SK-N-SH treated with all-trans-retinoic acid at 6 μM for 48 hours (cell line): Measurements from ENCODE around the gene MT1HL1.

Experiments
- ATAC-seq: fragments of 200-7000 bp; cut with Tn5 transposase; 3 replicates; pipeline ENCODE4 v1.9.1; 2020; ENCODE audit warnings: mild to moderate bottlenecking, moderate library complexity
- ARNTL ChIP-seq: fragments of 450-650 bp; formaldehyde crosslinking; IDR thresholded peaks from 2 replicates; pipeline ENCODE4 v1.5.0; 2020; ENCODE audit warnings: low read depth, mild to moderate bottlenecking, moderate library complexity, borderline replicate concordance
- BACH2 ChIP-seq: fragments of 250-450 bp; sonication (Bioruptor Pico); IDR thresholded peaks from 2 replicates; pipeline ENCODE4 v1.9.0; 2021; ENCODE audit warnings: mild to moderate bottlenecking, borderline replicate concordance
- CSDC2 ChIP-seq: fragments of 250-450 bp; sonication (Bioruptor Pico); IDR thresholded peaks from 2 replicates; pipeline ENCODE4 v1.5.0; 2020; ENCODE audit warnings: mild to moderate bottlenecking, moderate library complexity
- CSRNP3 ChIP-seq: fragments of 250-450 bp; sonication (Bioruptor Pico); IDR thresholded peaks from 2 replicates; pipeline ENCODE4 v1.5.1; 2021; ENCODE audit warnings: mild to moderate bottlenecking, moderate library complexity
- ESRRG ChIP-seq: fragments of 250-450 bp; sonication (Bioruptor Pico); IDR thresholded peaks from 2 replicates; pipeline ENCODE4 v1.6.1; 2021; ENCODE audit warnings: mild to moderate bottlenecking
- GLIS3 ChIP-seq: fragments of 250-450 bp; sonication (Bioruptor Pico); IDR thresholded peaks from 2 replicates; pipeline ENCODE4 v1.5.0; 2020; ENCODE audit warnings: mild to moderate bottlenecking, moderate library complexity
- OSR1 ChIP-seq: fragments of 250-450 bp; sonication (Bioruptor Pico); IDR thresholded peaks from 2 replicates; pipeline ENCODE4 v1.8.0; 2022; ENCODE audit warnings: moderate library complexity, mild to moderate bottlenecking, inconsistent platforms
- PATZ1 ChIP-seq: fragments of 250-450 bp; sonication (Bioruptor Pico); IDR thresholded peaks from 2 replicates; pipeline ENCODE4 v1.8.0; 2020; ENCODE audit warnings: mild to moderate bottlenecking, moderate library complexity, borderline replicate concordance
- PPARA ChIP-seq: fragments of 250-450 bp; sonication (Bioruptor Pico); IDR thresholded peaks from 2 replicates; pipeline ENCODE4 v1.5.0; 2020; ENCODE audit warnings: mild to moderate bottlenecking, borderline replicate concordance
- RARB ChIP-seq: fragments of 250-450 bp; sonication (Bioruptor Pico); IDR thresholded peaks from 2 replicates; pipeline ENCODE4 v1.8.0; 2021; ENCODE audit warnings: mild to moderate bottlenecking, moderate library complexity
- SNAI2 ChIP-seq: fragments of 250-450 bp; sonication (Bioruptor Pico); IDR thresholded peaks from 2 replicates; pipeline ENCODE4 v1.5.0; 2020; ENCODE audit warnings: mild to moderate bottlenecking, moderate library complexity
- TCF4 ChIP-seq: fragments of 250-450 bp; sonication (Bioruptor Pico); IDR thresholded peaks from 2 replicates; pipeline ENCODE4 v1.8.0; 2021; ENCODE audit warnings: mild to moderate bottlenecking, moderate library complexity, borderline replicate concordance
- TOX ChIP-seq: fragments of 250-450 bp; sonication (Bioruptor Pico); IDR thresholded peaks from 2 replicates; pipeline ENCODE4 v1.8.0; 2021; ENCODE audit warnings: mild to moderate bottlenecking, moderate library complexity, borderline replicate concordance
- TSHZ2 ChIP-seq: fragments of 250-450 bp; sonication (Bioruptor Pico); IDR thresholded peaks from 2 replicates; pipeline ENCODE4 v1.5.0; 2020; ENCODE audit warnings: mild to moderate bottlenecking, moderate library complexity
- ZC3H10 ChIP-seq: fragments of 250-450 bp; sonication (Bioruptor Pico); IDR thresholded peaks from 2 replicates; pipeline ENCODE4 v1.5.1; 2021; ENCODE audit warnings: mild to moderate bottlenecking, moderate library complexity
- ZFP3 ChIP-seq: fragments of 250-450 bp; sonication (Bioruptor Pico); IDR thresholded peaks from 2 replicates; pipeline ENCODE4 v1.5.0; 2020; ENCODE audit warnings: mild to moderate bottlenecking, moderate library complexity
- ZFP30 ChIP-seq: fragments of 450-650 bp; formaldehyde crosslinking; IDR thresholded peaks from 2 replicates; pipeline ENCODE4 v1.5.0; 2022; ENCODE audit warnings: mild to moderate bottlenecking, moderate library complexity
- ZNF565 ChIP-seq: fragments of 450-650 bp; formaldehyde crosslinking; conservative IDR thresholded peaks from 2 replicates; pipeline ENCODE4 v1.5.0; 2020; ENCODE audit warnings: low read depth, mild to moderate bottlenecking, moderate library complexity
- ZNF70 ChIP-seq: fragments of 450-650 bp; formaldehyde crosslinking; IDR thresholded peaks from 2 replicates; pipeline ENCODE4 v1.5.0; 2020; ENCODE audit warnings: mild to moderate bottlenecking, moderate library complexity
- ZNF8 ChIP-seq: fragments of 450-650 bp; formaldehyde crosslinking; IDR thresholded peaks from 2 replicates; pipeline ENCODE4 v1.5.0; 2020; ENCODE audit warnings: mild to moderate bottlenecking, moderate library complexity
- TF ChIP-seq, protein P1 (sequence below): fragments of 250-450 bp; sonication (Bioruptor Pico); IDR thresholded peaks from 2 replicates; pipeline ENCODE4 v1.5.1; 2020; ENCODE audit warnings: low read depth, mild to moderate bottlenecking, moderate library complexity

The MT1HL1 gene

DNA sequence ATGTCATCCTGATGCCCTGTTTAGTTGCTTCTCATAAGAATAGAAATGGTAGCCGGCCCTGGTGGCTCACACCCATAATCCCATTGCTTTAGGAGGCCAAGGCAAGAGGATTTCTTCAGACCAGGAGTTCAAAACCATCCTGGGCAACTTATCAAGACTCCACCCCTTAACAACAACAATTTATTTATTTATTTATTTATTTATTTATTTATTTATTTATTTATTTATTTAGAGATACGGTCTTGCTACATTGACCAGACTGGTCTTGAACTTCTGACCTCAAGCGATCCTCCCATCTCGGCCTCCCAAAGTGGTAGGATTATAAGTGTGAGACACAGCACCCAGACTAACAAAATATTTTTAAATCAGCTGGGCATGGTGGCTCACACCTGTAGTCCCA lies 4.0 kb downstream of the MT1HL1 start (continued):
- TF ChIP-seq ZNF565 (CRISPR knock-in tag), result no peak
- TF ChIP-seq, protein P1, sequence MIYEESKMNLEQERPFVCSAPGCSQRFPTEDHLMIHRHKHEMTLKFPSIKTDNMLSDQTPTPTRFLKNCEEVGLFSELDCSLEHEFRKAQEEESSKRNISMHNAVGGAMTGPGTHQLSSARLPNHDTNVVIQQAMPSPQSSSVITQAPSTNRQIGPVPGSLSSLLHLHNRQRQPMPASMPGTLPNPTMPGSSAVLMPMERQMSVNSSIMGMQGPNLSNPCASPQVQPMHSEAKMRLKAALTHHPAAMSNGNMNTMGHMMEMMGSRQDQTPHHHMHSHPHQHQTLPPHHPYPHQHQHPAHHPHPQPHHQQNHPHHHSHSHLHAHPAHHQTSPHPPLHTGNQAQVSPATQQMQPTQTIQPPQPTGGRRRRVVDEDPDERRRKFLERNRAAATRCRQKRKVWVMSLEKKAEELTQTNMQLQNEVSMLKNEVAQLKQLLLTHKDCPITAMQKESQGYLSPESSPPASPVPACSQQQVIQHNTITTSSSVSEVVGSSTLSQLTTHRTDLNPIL, result no peak
- TF ChIP-seq, all 23 proteins: peak for 0

DNA sequence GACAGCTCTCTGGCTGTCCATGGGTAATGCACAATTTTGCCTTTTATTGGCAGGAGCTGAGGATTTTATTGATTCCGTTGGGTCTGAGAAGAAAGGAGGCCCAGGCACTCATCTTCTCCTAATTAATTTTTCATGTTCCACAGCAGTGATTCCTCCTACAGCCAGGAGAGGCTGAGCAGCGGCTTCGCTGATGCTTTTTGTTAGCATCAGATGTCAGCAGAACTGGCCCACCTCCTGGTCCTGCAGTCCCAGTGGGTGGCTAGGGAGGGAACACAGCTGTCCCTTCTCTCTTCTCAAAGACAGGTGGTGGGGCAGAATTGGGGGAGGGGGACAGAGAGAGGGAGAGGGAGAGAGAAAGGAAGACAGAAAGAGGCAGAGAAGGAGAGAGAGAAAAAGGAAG lies 5.7 kb downstream of the MT1HL1 start:
- no peak for ATAC-seq
- TF ChIP-seq TCF4 (CRISPR knock-in tag) (no peak), ARNTL (no peak), RARB (CRISPR knock-in tag) (no peak), CSDC2 (CRISPR knock-in tag) (no peak), ZNF8 (no peak), ZNF565 (CRISPR knock-in tag) (no peak), BACH2 (no peak), TSHZ2 (no peak), CSRNP3 (no peak), ESRRG (CRISPR knock-in tag) (no peak), PPARA (no peak), ZFP30 (no peak), TOX (CRISPR knock-in tag) (no peak), PATZ1 (CRISPR knock-in tag) (no peak), ZFP3 (no peak), GLIS3 (CRISPR knock-in tag) (no peak), ZNF70 (CRISPR knock-in tag) (no peak), OSR1 (CRISPR knock-in tag) (no peak)
- TF ChIP-seq, protein P1, result no peak

DNA sequence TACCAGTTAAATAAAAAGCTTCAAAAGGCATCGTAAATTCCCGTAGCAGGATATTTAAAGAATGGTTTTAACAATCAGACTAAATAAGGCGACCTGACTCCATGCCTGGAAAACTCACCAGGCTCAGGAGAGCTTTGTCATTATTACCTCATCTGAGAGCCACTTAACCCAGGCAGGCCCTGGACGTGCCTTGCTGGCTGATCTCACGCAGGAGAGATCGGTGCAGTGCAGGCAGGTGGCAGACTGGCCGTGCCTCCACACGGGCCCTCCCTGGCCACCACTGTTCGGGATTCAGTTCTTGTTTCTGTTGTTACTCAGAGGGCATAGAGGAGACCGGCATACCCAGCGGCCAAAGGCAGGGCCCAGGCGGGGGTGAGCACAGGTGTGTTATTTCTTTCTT lies 6.4 kb downstream of the MT1HL1 start:
- TF ChIP-seq RARB (CRISPR knock-in tag) (no peak), ZNF8 (no peak), ZFP30 (no peak), ZNF70 (CRISPR knock-in tag) (no peak), SNAI2 (CRISPR knock-in tag) (no peak), TSHZ2 (no peak), CSRNP3 (no peak), ZC3H10 (no peak)
- no peak for ATAC-seq
